NT2/D1 (cell line): ENCODE measurements around the gene DPYSL5.

Experiments used
- YY1 ChIP-seq: IDR thresholded peaks from 2 replicates; pipeline ENCODE4 v1.6.1; 2011; ENCODE audit not compliant: insufficient read length, insufficient read depth
- ZNF274 ChIP-seq: IDR thresholded peaks from 2 replicates; pipeline ENCODE4 v1.6.1; 2011; ENCODE audit warnings: mild to moderate bottlenecking, low read depth, low read length

GRCh38 chr2:26913606-26913998 lies 65.7 kb downstream of the DPYSL5 start:
- TF ChIP-seq ZNF274 (no peak), YY1 (no peak)
